Cerebellar nuclear complex (tissue), 1 donor: ENCODE measurements around the gene FAM131C.

ENCODE experiments used
- DNase-seq, 2 experiments: peaks; one replicate each; lab custom pipeline; 2025; lab: John Stamatoyannopoulos, UW

Gene FAM131C

DNA sequence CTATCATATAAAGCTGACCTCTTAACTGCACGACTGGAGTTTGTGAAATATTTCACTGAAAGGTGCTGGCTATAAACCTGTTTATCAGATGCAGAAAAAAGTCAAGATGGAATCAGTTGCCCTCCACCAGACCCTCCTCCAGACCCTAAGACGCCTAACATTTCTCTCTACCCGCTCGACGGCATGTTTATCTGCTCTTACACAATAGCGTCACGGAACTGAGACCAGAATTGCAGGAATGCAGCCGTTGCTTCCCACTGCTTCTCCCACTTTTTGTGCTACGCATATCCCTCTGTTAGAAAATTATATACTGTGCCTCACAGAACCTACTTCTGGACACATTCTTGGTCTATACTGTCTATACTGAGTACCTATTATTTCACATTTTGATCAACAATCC, 28.2 kb upstream of the FAM131C start:
- DNase-seq, result no peak

DNA sequence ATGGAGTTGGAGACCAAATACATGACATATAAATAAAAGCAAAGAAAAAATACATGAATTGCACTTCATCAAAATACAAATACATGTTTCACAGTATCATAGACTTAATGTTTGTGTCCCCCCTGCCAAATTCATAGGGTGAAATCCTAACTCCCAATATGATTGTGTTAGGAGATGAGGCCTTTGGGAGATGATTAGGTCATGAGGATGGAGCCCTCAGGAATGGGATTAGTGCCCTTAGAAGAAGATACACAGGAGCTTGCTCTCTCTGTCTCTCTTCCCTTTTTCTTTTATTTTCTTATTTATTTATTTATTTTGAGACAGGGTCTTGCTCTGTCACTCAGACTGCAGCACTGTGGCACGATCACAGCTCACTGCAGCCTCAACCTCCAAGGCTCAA, 26.0 kb upstream of the FAM131C start:
- DNase-seq, result no peak

DNA sequence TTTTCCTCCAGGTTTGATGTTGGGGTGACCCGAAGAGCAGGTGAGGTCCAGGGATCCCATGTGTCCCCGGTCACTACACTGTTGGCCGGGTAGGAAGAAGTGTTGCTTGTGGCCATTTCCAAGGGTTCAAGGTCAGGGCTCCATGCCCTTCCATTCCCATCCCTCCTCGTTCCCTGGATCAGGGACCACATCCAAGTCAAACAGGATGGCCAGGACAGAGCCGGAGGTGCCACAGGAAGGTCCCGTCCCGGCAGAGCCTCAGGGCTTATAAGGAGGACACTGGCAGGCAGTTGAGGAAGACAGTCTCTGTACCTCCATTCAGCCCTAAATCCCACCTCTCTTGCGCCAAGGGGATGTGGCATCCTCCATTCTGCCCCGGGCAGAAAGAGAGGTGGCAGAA, 22.0 kb upstream of the FAM131C start:
- DNase-seq, result no peak

DNA sequence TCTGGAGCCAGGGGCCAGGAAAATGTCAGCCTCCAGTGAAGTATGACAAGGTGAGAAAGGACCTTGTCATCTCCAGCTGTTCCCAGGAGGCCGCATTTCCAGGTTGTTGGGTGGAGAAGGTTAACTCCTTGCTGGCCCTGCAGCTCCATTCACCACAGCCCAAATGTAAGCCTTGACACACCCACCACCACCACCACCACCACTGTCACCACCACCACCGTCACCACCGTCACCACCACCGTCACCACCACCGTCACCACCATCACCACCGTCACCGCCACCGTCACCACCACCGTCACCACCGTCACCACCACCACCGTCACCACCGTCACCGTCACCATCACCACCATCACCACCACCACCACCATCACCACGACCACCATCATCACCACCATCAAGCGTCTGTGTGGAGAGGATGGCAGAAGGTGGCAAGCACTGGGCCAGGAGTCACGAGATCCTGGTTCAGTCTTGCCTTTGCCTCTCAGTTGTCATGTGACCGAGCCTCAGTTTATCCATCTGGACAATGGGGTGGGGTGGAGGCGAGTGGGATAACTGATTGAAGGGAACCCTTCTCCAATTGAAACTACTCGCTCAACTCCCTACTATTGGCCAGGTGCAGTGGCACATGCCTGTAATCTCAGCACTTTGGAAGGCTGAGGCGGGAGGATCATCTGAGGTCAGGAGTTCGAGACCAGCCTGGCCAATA, 21.2 kb upstream of the FAM131C start:
- no peak for DNase-seq

DNA sequence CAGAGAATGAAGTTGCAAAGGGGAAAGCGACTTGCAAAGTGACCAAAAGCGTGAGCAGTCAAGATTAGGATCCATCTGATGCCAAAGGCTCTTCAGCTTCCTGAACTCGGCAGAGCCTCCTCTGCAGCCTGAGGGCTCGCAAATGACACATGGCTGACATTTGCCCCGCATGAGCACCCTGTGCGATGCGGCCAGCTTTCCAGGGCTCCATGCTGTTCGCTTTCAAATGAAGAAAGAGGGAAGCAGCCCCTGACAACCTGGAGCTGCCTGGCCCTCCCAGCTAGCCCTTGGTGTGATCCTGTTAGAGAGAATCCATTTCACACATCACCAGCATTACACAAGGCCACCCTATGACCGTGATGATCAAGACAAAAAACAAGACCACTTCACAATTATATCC, 20.2 kb upstream of the FAM131C start:
- no peak for DNase-seq

DNA sequence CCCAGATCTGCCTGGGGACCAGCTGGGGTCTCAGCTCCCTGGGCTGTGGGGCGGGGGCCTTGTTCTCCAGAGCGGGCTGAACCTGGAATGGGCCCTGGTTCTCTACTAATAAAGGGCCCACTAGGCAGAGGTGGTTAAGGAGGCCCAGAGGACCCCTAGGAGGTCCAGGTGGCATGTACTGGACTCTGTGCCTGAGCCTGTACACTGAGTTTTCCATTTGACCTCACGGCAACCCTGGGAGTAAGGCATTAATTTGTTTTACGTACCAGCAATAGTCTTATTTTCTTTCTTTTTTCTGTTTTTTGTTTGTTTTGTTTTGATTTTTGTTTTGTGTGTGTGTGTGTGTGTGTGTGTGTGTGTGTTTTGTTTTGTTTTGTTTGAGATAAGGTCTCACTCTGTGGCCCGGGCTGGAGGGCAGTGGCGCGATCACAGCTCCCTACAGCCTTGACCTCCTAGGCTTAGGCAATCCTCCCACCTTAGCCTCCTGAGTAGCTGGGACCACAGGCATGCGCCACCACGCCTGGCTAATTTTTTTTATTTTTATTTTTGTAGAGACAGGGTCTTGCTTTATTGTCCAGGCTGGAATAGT, 19.6 kb upstream of the FAM131C start:
- DNase-seq, result no peak

DNA sequence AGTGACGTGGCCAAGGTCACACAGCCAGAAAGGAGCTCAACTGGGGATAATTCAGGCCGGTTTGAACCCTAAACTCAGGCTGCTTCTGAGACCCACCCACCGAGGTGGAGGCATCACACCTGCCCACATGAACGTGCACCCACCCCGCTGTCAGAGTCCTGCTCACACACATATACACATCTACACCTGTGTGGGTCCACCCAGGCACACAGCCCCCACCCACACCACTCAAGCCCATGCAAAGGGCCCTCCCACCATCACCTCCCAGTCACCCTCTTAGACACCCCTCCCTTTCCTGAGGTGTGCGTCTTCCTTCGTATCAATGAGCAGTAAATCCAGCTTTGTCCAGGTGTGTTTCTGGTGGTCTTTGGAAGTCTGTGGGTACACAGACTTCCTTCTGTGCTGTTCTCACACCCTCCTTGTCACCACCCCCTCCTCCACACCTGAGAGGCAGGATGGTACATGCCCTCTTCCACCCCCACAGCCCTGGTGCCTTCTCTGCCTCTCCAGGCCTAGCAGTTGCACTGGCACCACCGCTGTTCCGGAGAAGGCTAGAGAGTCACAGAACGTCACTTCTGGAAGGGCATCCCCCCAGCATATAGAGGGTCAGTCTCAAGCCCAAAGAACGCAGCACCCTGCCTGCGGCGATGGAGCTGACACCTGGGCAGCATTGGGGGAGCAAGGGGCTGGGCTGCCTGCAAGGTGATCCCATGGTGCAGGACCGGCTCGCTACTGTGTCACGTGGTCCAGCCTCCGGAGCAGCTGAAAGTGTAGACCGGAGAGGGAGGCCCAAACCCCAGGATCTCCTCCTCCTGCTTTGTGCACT, 18.9 kb upstream of the FAM131C start:
- DNase-seq, result no peak

DNA sequence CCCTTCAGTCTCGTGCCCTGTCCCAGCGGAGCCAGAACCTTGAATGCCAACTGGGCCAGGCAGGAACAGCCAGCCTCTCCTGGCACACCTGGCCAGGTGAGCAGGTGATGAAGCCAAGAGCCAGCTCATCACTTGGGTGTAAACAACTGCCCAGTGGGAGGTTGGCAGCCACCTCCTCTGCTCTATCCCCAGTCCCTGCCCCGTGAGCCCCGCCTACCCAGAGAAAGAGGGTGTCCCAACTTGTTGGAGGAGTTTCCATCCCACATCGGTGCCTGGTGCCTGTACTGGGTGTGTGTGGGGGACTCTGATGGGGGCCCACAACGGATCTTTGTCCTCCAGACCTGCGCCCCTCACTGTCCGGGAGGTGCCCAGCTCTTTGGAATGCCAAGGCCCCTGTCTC, 17.8 kb upstream of the FAM131C start:
- no peak for DNase-seq

DNA sequence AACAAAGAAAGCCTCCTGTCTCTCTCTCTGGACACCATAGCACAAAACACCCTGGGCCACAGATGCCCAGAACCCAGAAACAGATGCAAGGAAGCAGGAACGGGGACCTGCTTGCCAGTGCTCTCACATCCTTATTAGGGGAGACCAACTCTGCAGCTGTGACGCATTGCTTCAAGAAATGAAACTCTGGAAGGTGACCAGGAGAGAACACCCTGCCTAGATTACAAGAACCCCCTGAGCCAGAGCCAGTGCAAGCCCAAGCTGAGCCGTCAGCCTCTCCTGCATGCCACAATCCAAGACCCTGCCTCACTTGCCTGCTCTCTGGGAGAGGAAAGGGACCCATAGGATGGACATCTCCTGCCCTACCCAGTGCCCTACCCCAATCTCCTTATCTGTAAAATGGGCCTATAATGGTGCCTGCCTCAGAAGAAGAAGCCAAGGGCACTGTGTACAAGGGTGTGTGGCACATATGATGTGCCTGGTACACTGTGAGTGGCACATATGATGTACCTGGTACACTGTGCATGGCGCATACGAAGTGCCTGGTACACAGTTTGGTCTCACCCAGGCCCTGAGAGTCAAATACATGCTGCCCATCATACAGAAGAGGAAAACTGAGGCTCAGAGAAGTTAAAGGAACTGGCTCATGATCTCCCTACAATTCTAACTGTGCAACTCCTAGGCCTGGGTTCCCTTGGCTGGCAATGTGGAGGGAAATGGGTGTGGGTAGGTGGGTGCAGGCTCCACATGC, 16.8 kb upstream of the FAM131C start:
- DNase-seq, result no peak

DNA sequence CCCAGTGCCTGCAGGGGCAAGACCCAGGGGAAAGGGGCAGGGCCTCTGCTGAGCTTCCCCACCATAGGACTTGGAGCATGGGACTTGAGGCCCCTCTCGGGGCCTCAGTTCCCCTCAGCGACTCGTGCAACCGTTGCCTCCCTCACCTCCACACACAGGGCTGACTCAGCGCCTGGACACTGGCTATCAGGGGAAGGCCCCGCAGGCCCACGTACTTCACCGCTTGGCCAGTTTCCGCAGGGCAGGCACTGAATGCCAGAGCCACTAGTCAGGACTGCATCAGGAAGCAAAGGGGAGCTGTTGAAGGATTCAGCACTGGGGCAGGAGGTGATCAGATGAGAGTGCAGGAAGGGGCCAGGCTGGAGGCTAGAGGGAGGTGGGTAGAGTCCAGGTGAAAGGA, 15.5 kb upstream of the FAM131C start:
- DNase-seq, result no peak

DNA sequence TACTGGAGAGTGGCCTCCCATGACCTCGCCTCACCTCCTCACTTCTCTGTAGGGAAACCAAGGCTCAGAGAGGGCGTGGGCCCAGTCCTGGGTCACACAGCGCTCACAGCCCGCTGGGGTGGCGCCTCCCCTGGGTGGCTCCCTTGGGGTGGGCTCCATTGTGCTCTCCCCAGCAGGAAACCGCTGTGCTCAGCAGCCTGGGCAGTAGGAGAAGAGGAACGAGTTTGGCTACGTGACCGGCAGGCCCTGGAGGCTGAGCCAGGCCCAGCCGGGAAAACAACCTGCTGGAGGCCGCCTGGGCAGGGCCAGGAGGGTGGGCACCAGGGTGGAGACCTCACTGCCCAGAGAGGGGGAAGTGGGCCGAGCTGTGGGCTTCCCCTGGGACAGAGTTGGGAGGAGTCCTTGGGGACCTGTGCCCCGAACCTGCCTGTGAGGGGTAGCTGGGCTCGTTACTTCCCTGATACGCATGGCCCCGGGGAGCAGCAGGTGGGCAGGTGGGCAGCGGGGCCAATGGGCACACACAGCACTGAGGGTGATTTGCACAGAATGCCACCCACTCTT, 15.0 kb upstream of the FAM131C start:
- DNase-seq, result no peak

DNA sequence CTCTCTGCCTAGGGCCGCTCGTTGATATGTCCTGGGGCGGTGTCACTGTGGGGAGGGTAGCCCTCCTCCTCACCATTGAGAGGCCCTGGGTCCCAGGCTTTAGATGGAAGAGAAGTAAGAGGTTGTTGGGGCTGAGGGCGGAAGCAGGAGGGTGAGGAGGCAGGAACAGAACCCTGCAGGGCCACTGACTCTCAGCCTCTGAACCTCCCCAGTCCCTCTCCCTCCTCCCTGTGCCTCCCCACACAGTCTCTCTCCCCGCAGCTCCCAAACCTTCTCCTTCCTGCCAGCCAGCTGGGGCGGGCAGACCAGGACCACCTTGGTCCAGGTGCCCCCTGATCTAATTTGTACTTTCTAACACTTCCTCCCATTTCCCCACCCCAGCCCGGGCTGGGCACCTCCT, 14.3 kb upstream of the FAM131C start:
- no peak for DNase-seq

DNA sequence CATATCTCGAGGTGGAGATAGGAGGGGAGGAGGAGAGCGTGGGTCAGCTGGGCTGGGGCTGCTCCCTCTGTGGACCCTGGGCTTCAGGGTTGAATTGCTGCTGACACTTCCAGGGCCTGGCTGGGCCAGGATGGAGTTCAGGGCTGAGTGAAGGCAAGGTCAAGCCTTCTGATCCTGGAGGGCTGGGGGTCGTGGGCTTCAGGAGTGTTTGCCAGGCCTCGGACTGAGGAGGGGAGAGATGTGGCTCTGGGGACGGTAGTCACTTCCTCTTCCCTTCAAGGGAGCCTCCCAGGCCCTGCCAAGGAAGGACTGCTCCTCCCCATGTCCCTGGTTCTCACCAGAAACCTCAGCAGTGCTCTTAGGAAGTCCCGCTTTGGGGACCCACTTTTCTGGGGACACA, 12.1 kb upstream of the FAM131C start:
- no peak for DNase-seq

DNA sequence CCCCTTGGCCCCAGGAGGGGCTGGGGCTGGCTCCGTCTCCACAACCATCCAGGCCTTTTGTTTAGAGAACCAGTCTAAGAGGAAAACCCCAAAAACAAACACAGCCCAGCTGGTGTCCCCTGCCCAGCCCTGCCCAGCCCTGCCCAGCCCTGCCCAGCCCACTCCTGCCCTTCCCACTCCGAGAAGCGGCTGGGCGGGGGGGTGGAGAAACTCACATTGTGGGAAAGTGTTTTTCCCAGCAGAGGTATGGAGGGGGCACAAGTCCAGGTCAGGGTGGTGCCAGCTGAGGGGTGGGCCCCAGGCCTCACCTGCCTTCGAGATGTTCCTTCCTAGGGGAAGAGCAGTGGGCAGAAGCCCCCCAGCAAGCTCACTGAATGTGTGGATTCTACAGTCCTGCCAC, 10.0 kb upstream of the FAM131C start:
- DNase-seq, result no peak

DNA sequence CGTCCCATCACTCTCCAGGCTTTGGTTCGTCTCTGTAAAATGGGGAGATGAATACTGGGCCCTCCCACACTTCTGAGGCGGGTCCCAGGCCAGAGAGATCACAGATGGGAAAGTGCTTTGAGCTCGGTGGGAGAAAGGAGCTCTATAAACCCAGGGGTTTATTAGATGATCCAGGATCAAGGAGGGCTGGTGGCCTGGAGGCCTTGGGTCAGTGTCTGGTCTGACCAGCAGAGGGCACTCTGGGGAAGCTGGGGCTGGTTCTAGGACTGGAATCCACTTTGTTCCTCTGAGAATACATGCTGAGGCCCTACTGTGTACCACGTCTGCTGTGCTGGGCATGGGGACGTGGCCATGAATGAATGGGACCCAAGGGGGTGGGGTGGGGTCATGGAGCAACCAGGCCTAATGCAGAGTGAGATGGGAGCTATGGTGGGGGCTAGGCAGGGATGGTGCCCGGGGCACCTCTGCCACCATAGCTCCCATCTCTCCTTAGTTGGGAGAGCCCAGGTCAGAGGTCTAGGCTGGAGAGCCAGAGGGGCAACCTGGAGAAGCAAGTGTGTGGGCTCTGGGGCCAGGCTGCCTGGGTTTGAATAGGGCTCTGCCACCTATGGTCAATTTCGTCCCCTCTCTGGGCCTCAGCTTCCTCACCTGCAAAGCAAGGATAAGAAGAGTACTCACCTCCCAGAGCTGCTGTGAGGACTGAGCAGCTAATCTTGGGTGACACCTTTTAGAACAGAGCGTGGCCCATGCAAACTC, 9.0 kb upstream of the FAM131C start:
- DNase-seq, result no peak

DNA sequence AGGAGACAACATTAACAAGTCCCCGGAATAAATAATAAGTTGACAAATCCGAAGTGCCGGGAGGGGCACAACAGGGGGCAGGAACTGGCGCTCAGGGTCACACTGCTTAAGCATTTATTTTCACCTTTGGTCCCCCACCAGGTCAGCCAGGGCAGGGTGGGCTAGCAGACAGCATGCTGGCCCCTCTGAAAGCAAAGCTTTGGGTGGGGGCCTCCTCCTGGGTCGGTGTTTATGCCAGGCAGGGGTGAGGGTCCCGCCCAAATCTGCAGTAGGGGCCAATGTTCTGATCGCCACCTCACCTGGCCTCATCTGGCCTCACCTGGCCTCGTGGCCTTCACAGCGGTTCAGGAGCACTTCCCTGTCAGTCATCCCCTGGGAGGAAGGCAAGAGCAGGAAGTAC, 8.2 kb upstream of the FAM131C start:
- no peak for DNase-seq

DNA sequence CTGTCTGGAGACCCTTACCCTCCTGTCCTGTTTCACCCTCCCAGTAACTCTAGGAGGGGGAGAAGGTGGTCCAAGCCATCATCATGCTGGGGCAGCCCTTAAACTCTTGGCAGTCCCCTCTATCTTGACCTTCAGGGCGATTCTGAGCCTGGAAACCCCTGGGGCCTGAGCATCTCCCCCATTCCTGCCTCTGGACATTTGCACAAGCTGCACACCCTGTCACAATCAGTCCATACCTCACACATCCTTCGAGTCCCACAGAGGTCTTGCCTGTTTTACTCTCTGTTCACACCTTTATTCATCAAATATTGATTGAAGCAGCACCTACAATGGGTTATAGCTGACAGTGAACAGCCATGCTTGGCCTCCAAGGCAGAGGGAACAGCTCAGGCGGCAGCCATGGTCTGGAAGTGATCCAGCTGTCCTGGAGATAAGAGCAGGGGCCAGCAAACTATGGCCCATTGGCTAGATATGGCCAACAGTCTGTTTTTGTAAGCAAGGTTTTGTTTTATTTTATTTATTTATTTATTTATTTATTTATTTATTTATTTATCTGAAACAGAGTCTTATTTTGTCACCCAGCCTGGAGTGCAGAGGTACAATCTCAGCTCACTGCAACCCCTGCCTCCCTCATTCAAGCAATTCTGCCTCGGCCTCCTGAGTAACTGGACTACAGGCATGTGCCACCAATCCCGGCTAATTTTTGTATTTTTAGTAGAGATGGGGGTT, 7.1 kb upstream of the FAM131C start:
- DNase-seq, result no peak

DNA sequence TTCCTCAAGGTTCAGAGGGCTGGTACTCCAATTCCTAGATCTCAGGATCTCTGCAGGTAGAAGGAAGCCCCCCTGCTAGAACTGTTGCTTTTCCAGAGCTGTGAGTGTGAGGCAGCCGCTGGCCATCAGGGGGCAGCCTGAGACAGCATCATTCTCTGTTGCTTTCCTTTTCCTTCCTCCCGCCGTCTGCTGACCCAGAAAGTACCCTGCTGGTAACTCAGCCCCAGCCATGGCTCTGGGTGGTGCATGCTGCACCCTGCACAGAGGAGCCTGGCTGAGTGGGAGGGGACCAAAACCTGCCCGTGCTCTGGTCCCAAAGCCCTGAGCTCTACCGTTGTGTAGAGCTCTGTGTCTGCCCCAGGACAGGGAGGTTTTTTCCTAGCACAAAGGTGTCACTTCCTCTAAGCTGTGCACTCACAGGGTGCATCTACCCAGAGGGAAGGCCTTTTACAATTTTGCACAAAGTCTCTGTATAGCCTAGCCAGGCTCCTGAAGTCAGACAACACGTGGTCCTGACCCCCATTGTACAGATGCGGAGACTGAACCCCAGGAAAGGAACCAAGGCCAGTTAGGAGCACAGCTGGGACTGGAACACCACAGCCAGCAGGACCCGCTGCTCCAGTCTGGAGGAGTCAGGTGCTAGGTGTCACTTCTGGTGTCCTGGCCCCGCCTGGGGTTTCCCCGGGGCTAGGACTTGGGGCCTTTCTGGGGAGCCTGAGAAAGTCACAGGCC, 5.6 kb upstream of the FAM131C start:
- DNase-seq, result peak in 1 of 2 experiments; percentile 72

DNA sequence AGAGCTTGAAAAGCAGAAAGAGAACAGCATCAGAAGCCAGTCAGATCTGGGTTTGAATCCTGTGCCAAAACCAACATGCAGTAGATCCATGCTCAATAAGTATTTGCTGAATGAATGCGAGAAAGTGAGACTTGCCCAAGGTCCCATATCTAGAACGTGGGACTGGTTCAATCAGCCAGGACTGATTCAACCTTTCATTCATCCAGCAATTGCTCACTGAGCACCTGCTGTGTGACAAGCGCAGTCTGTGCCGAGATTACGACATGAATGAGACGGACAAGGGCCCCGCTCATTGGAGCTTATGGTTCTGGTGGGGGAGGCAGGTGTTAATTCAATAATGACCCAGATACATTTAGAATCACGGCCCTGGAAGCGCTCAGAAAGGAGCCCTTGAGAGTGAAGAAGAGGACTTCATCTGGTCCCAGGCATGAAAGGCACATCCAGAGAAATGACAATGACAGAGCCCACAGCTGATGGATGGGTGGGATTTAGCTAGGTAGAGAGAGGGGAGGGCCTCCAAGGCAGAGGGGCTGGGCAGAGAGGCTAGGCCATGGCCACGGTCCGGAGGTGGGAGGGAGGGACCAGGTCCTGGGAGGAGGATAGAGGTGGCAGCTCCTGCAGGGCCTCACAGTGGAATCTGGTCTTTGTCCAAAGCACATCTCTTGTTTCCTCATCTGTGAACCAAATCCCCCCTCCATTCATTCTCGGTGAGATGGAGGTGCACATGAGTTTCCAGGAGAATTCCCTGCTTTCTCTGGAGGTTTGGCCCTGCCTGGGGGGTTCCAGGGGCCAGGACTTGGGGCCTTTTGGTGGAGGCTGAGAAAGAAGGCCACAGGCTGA, 4.2 kb upstream of the FAM131C start:
- no peak for DNase-seq
